HT-29 (cell line): ENCODE results near the gene PLOD1. TPM values are rescaled to one million over a fixed set of nuclear protein-coding genes. Genes with fewer than 3 reads are reported as not detected.

ENCODE experiments used
- small RNA-seq: library from RNA; depleted of rRNA; stranded (forward); fragments of <200 nt; gene quantifications from one replicate; pipeline ENCODE3, GENCODE V24; 2014
- total RNA-seq: library from RNA; depleted of rRNA; stranded (reverse); fragments of >200 nt; shearing (Covaris generic); gene quantifications from 2 replicates; pipeline ENCODE4 v1.2.3, GENCODE V29; 2014; rRNA removed

Gene PLOD1
- total RNA-seq, 1 experiment from 2014 or later, result 45.6 TPM

Small RNAs within 50 kb of the gene (small RNA-seq; reads per million reads assigned to genes)
- gene AL096840.1 (not detected), gene RF00019 (not detected), gene RNU5E-4P (140 reads per million, percentile 97 among the genes with 10 or more reads in this experiment)

Other genes with a start within 250 kb of the PLOD1 start
- not detected in 2 replicates for gene DRAXIN, start 243.0 kb upstream of the PLOD1 start, total RNA-seq
- gene AGTRAP, start 198.6 kb upstream of the PLOD1 start, total RNA-seq, result 52.8 and 54.7 TPM in 2 replicates
- not detected in 2 replicates for gene C1orf167, start 172.5 kb upstream of the PLOD1 start, total RNA-seq
- 25.3 and 32.2 TPM in 2 replicates for gene MTHFR, start 128.8 kb upstream of the PLOD1 start, total RNA-seq
- gene CLCN6, start 128.5 kb upstream of the PLOD1 start, total RNA-seq, result 9.7 TPM in 2 replicates
- not detected in 2 replicates for gene NPPA, start 86.9 kb upstream of the PLOD1 start, total RNA-seq
- gene NPPB, start 75.8 kb upstream of the PLOD1 start, total RNA-seq, result not detected in 2 replicates
- 129 and 132 TPM in 2 replicates for gene KIAA2013, start 8.3 kb upstream of the PLOD1 start, total RNA-seq
- gene MFN2, start 45.7 kb downstream of the PLOD1 start, total RNA-seq, result 58.3 and 59.9 TPM in 2 replicates
- gene MIIP, start 84.8 kb downstream of the PLOD1 start, total RNA-seq, result 87.4 and 88.0 TPM in 2 replicates
- gene TNFRSF8, start 128.6 kb downstream of the PLOD1 start, total RNA-seq, result 0.10 TPM in 1 of 2 replicates, not detected in the other
- gene TNFRSF1B, start 232.3 kb downstream of the PLOD1 start, total RNA-seq, result 0.08 TPM in 1 of 2 replicates, not detected in the other